Measurements from ENCODE around the gene SUB1.
"Not testable (repeated sequence)": the region's sequence is repeated elsewhere in the genome, so short reads cannot be mapped to it uniquely, and the experiment has no call there.

SUB1 gene

DNA sequence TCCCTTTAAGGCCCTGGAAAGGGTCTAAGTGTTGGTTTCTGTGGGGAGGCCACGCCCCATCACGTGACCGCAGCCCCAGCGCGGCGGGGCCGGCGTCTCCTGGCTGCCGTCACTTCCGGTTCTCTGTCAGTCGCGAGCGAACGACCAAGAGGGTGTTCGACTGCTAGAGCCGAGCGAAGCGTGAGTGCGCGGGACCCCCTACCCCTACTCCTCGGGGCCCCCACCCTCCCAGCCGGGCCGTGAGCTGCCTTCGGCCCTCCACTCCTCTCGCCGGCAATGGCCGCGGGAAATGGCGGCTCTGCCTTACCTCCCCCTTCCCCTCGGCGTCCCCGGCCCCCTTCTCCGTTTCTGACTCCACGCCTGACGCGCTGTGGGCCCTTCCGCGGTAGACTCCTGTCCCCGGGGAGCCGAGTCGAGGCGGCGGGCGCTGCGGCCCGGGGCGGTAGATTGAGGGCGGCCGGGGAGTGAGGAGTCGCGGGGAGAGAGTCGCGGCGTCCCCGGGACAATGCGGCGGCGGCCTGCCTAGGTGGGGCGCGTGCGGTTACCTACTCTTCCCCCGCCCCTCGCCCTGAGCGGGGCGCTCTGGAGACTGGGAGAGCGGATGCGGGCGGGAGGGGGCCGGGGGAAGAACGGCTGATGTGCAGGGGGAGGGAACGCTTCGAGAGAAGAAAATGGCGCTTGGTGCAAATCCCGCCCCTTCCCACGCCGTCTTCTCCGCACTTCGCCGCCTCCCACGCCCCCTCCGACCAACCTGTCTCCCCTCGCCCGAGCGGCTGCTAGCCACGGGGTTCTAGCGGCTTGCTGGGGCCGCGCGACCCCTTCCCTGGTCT is at the start of gene SUB1:
Gene SUB1 (plus strand): TSS at position 112 of the 830 bp plus-strand sequence. CDS start 2,956 bp downstream, outside the sequence.
- DNase-seq = peak; percentile 95

GRCh38 chr5:32536246-32536645 is 49.1 kb upstream of the SUB1 start:
- no peak for DNase-seq

GRCh38 chr5:32537437-32538029 is 47.8 kb upstream of the SUB1 start:
- DNase-seq = peak; percentile 15

GRCh38 chr5:32538031-32538547 is 47.3 kb upstream of the SUB1 start:
- DNase-seq = peak; percentile 68

DNA sequence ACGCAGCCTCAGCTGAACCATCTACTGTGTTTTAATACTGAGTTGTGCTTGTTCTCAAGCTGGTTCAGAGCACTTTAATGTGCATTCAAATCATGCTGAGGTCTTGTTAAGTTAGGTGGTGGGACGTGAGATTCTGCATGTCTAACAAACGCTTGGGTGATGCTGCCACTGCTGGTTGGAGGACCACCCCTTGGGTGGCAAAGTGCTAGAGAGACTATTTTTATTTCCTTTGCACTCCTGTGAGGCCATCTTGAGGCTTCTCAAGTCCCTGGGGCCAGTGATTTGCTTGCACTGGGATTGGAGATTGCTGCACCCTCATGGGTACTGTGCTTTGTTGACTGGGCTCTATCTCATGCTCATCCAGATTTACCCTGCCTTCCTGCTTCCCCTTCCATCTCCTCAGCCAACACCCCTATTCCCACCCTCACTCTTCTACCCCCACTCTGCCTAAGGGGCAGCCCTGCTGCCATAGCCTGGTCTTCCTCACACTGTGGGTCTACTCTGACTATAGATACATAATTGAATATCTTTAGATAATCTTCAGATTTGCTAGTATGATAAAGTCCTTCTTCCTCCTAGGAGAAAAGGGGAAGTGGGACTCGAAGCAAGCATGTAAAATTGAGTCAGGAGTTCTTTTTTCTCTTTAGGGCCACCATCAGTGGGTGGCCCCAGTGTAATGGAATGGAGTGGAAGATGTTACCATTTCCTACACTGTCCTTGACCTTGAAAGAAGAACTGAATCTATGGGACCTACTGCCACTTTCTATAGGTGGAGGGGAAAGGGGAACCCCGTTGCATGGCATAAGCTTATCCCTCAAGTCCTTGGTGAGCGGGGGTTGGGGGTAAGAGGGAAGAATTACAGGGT is 45.1 kb upstream of the SUB1 start:
- DNase-seq = no peak

DNA sequence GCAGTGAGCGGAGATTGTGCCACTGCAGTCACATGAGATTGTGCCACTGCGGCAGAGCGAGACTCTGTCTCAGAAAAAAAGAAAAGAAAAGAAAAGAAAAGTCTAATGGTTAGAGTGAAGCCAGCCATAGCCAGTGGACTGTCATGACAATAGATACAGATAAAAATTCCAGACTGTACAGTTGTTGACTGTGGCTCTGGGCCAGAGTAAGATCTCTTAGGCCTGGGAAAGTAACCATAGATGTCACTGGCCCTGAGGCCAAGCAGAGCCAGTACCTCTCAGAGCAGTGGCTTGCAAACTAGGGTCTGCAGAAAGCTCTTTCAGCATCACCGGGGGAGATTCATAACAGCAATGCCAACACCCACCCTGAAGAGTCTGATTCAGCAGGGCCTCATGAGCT is 44.1 kb upstream of the SUB1 start:
- no peak for DNase-seq

GRCh38 chr5:32542216-32543059 is 42.9 kb upstream of the SUB1 start:
- peak; percentile 42 for DNase-seq

GRCh38 chr5:32543291-32543690 is 42.1 kb upstream of the SUB1 start:
- DNase-seq = no peak

GRCh38 chr5:32545102-32545800 is 40.1 kb upstream of the SUB1 start:
- DNase-seq = no peak

DNA sequence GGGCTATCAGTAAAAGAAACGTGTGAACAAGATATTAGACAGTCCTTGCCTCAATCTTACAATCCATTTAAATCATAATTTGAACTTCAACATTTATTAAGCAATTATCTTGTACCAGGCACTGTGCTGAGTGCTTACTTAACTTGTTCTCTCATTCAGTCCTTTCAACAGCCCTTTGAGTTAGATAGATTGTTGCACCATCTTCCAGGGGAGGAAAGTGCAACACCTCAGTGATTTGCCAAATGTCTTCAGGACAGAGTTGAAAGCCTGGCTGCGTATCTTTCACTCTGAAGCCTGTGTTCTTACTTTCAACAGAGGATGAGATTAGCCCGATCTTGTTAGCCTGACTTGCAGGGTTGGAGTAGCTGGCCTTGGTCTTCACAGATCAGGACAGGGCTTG is 34.2 kb upstream of the SUB1 start:
- no peak for DNase-seq

- no peak for DNase-seq
These were observed 33.5 kb upstream of the SUB1 start for GRCh38 chr5:32551865-32552264.

- not testable (repeated sequence) for DNase-seq
These were observed 32.9 kb upstream of the SUB1 start for GRCh38 chr5:32552491-32552890.

DNA sequence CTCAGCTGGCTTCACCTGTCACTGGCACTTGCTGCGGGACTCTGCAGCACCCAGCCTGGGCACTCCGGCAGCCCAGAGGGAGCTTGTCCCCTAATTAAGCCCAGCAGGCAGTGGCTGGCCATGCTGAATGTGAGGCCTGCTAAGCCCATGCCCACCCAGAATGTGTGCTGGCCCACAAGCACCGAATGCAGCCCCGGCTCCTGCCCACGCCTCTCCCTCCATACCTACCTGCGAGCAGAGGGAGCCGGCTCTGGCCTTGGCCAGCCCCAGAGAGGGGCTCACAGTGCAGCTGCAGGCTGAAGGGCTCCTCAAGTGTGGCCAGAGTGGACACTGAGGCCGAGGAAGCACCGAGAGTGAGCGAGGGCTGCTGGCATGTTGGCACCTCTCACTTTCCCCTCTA is 32.4 kb upstream of the SUB1 start:
- DNase-seq = no peak

DNA sequence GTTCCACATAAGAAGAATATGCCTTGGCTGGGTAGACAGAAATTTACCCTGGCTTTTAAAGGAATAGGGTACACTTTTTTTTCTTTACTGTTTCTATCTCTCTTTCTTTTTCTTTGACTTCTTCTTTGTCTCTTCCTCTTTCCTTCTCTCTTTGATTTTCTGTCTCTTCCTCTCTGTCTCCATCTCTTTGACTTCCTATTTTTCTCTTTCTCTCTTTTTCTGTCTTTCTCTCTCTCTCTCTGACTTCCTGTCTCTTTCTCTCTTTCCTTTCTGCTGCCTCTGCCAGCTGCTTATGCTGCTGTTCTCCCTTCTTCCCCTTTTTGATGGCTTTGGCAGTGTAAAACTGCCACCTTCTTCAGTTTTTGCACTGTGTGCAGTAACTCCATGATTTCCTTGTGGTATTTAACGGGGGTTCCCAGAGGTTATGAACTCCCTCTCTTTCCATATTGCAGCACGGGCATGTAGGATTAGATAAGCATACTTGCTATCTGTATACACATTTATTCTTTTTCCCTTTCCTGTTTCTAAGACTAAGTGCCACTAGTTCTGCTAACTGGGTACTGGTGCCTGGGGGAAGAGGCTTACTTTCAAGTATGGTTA is 31.1 kb upstream of the SUB1 start:
- not testable (repeated sequence) for DNase-seq

- not testable (repeated sequence) for DNase-seq
These were observed 28.8 kb upstream of the SUB1 start for GRCh38 chr5:32556543-32556942.

GRCh38 chr5:32559411-32559810 is 25.9 kb upstream of the SUB1 start:
- no peak for DNase-seq

GRCh38 chr5:32559921-32560320 is 25.4 kb upstream of the SUB1 start:
- no peak for DNase-seq

- DNase-seq = no peak
These were observed 23.3 kb upstream of the SUB1 start for GRCh38 chr5:32562056-32562455.

DNA sequence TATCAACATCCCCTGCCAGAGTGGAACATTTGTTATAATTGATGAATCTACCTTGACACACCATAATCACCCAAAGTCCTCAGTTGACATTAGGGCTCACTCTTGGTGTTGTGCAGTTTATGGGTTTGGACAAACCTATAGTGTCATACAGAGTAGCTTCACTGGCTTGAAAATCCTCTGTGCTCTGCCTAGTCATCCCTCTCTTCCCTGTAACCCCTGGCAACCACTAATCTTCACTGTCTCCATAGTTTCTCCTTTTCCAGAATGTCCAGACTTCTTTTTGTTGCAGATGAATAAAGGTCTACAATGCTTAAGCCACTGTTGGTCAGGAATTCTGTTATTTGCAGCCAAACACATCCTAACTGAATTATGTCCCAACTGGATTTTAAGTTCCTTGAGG is 22.5 kb upstream of the SUB1 start:
- DNase-seq = no peak

DNA sequence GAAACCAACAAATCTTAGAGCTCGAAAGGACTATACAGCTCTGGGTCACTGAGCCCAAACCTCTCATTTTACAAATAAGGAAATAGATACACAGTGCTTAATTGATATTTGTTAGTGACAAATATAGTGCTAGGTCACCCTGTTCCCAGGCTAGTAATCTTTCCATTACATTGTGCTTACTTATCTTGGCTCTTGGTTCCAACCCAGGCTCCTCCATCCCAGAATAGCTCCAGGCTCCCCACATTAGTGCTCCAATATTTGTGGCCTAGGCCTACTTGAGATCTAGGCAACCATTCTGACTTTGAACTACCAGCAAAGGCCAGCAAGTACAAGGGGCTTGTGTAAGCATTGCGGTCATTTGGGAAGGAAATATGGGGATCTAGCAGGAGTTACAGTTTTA is 21.7 kb upstream of the SUB1 start:
- DNase-seq = no peak

- DNase-seq = no peak
These were observed 20.2 kb upstream of the SUB1 start for GRCh38 chr5:32565145-32565544.

Measured in activated CD4-positive, alpha-beta T cell treated with anti-CD3 and anti-CD28 coated beads for 48 hours (primary cell).